B cell (primary cell): ENCODE results near the gene AMELX. TPM values are rescaled to one million over a fixed set of nuclear protein-coding genes. Genes with fewer than 3 reads are reported as not detected.

Source experiments
- ATAC-seq: fragments of 200-7000 bp; cut with Tn5 transposase; one replicate; pipeline ENCODE4 v1.10.0; 2021; ENCODE audit warnings: low read depth, mild to moderate bottlenecking, moderate number of reproducible peaks, moderate library complexity
- CTCF ChIA-PET: fragments of 350-600 bp; sonication (Branson Sonifier 250); formaldehyde crosslinking; loops from one replicate; lab custom pipeline; 2021; ENCODE audit warnings: antibody characterized with exemption, inconsistent platforms; lab: Charles Lee
- POLR2A ChIA-PET: fragments of 350-600 bp; sonication (Branson Sonifier 250); formaldehyde crosslinking; loops from one replicate; lab custom pipeline; 2021; ENCODE audit warnings: antibody characterized with exemption; lab: Charles Lee
- DNase-seq: peaks from one replicate; pipeline ENCODE4 v3.0.0; 2013
- H2AFZ ChIP-seq: 2 replicates; pipeline ENCODE4 v1.6.1; 2012; ENCODE audit warnings: mild to moderate bottlenecking, low read depth, low read length; ENCODE audit not compliant: insufficient read depth, poor library complexity, severe bottlenecking
- H3K27ac ChIP-seq, 2 donors: 1 replicate in 1 of 2; 2 replicates in 1 of 2; pipeline ENCODE4 v1.5.1; 2012 to 2013; ENCODE audit warnings: low read length in 2 of 2, mild to moderate bottlenecking in 2 of 2, moderate library complexity in 1 of 2
- H3K27me3 ChIP-seq, 4 experiments: fragments of 200-600 bp in 1 of 4; sonication (generic) in 1 of 4; replicated peaks in 1 of 4; 1 replicate in 2 of 4; 2 replicates in 2 of 4; pipeline versions ENCODE4 v1.6.1 to v1.7.0; 2013 to 2016; ENCODE audit warnings: low read length in 3 of 4, mild to moderate bottlenecking in 2 of 4, mixed read lengths in 1 of 4, moderate library complexity in 1 of 4; ENCODE audit not compliant: insufficient read depth in 4 of 4, control insufficient read depth in 3 of 4; ENCODE audit errors: control extremely low read depth in 1 of 4
- H3K36me3 ChIP-seq, 2 experiments: replicated peaks in 1 of 2; 1 replicate in 1 of 2; 2 replicates in 1 of 2; pipeline versions ENCODE4 v1.6.1 to v1.7.1; 2013; ENCODE audit warnings: low read length in 1 of 2; ENCODE audit not compliant: insufficient read depth in 2 of 2, control insufficient read depth in 1 of 2; ENCODE audit errors: control extremely low read depth in 1 of 2, extremely low read depth in 1 of 2
- H3K4me1 ChIP-seq, 2 donors: fragments of 200-600 bp in 1 of 2; sonication (generic) in 1 of 2; 1 replicate in 1 of 2; 2 replicates in 1 of 2; pipeline versions ENCODE4 v1.5.1 to v1.6.1; 2013 to 2017; ENCODE audit warnings: low read length in 2 of 2; ENCODE audit not compliant: control insufficient read depth in 2 of 2, insufficient read depth in 2 of 2
- H3K4me2 ChIP-seq: replicated peaks from 2 replicates; pipeline ENCODE3; 2012; ENCODE audit warnings: mild to moderate bottlenecking, low read depth, low read length; ENCODE audit not compliant: poor library complexity, severe bottlenecking
- H3K4me3 ChIP-seq, 5 experiments: fragments of 200-600 bp in 1 of 5; sonication (generic) in 1 of 5; 1 replicate in 3 of 5; 2 replicates in 2 of 5; pipeline versions ENCODE4 v1.5.1 to v1.7.0; 2011 to 2016; ENCODE audit warnings: low read length in 4 of 5, mild to moderate bottlenecking in 4 of 5, low read depth in 2 of 5, control low read depth in 1 of 5, moderate library complexity in 1 of 5; ENCODE audit not compliant: insufficient read depth in 1 of 5; ENCODE audit errors: control extremely low read depth in 1 of 5, extremely low read depth in 1 of 5
- H3K79me2 ChIP-seq: fragments of 200-600 bp; sonication (generic); one replicate; pipeline ENCODE4 v1.6.0; 2016; ENCODE audit warnings: low read length; ENCODE audit not compliant: control insufficient read depth, insufficient read depth
- H3K9ac ChIP-seq: fragments of 200-600 bp; sonication (generic); 2 replicates; pipeline ENCODE4 v1.6.1; 2017; ENCODE audit warnings: mild to moderate bottlenecking, low read length, moderate library complexity
- H3K9me3 ChIP-seq, 3 donors: one replicate each; pipeline versions ENCODE4 v1.6.1 to v1.7.1; 2013; ENCODE audit warnings: low read length in 2 of 3; ENCODE audit not compliant: control insufficient read depth in 2 of 3, insufficient read depth in 1 of 3; ENCODE audit errors: control extremely low read depth in 1 of 3
- H4K20me1 ChIP-seq: 2 replicates; pipeline ENCODE4 v1.6.0; 2012; ENCODE audit warnings: mild to moderate bottlenecking, low read length; ENCODE audit not compliant: insufficient read depth, control insufficient read depth, poor library complexity, severe bottlenecking
- H3K27ac Mint-ChIP-seq: one replicate; pipeline ENCODE4 v1.8.0; 2021; ENCODE audit warnings: mixed read lengths
- H3K27me3 Mint-ChIP-seq: one replicate; pipeline ENCODE4 v1.8.0; 2021; ENCODE audit warnings: mixed read lengths
- H3K4me1 Mint-ChIP-seq: one replicate; pipeline ENCODE4 v1.8.0; 2021; ENCODE audit warnings: mixed read lengths
- H3K4me3 Mint-ChIP-seq: one replicate; pipeline ENCODE4 v1.8.0; 2021; ENCODE audit warnings: mixed read lengths
- H3K9me3 Mint-ChIP-seq: one replicate; pipeline ENCODE4 v1.8.0; 2022; ENCODE audit warnings: mixed read lengths; ENCODE audit not compliant: insufficient read depth
- CTCF ChIP-seq: fragments of 200-600 bp; IDR thresholded peaks from one replicate; pipeline ENCODE4 v1.8.0; 2022; ENCODE audit warnings: antibody characterized with exemption, mild to moderate bottlenecking
- EZH2 ChIP-seq: IDR thresholded peaks from 2 replicates; pipeline ENCODE4 v1.6.1; 2012; ENCODE audit warnings: borderline replicate concordance, low read depth, mild to moderate bottlenecking, moderate library complexity, low read length; ENCODE audit not compliant: insufficient read depth, poor library complexity, severe bottlenecking
- WGBS: methylation state at CpG from one replicate; pipeline ENCODE4 v1.1.5; 2013; ENCODE audit warnings: missing lambda C conversion rate; ENCODE audit not compliant: insufficient coverage; 5-methylcytosine and 5-hydroxymethylcytosine counted together
- intact Hi-C: fragments of 100-400 bp; cut with micrococcal nuclease; formaldehyde crosslinking; loops from one replicate; pipeline ENCODE4 v1.10.0; 2022
- polyA plus RNA-seq: library from polyadenylated mRNA; depleted of rRNA; stranded (reverse); fragments of >200 nt; gene quantifications from 2 replicates; pipeline ENCODE4 v1.2.3, GENCODE V29; 2012
- small RNA-seq: library from RNA; depleted of rRNA; stranded (forward); fragments of <200 nt; gene quantifications from one replicate; pipeline ENCODE3, GENCODE V24; 2012; ENCODE audit warnings: low replicate concordance, low read depth; ENCODE audit not compliant: insufficient read length
- total RNA-seq, 2 donors: library from RNA; stranded (reverse); fragments of 120-200 nt in 1 of 2; gene quantifications; 1 replicate in 1 of 2; 2 replicates in 1 of 2; pipeline versions ENCODE4 v1.2.3 to v1.2.4, GENCODE V29; 2013 to 2022

AMELX gene
- total and polyA plus RNA-seq, 2 donors (not counting 1 experiment from before 2014, with no cell fraction given): not detected

- no peak overlapping the region for H3K4me2 ChIP-seq
- no peaks in the 10 kb centered on the region for H3K79me2 ChIP-seq
- H3K4me1 ChIP-seq: peaks cover 25 to 27% of the 10 kb centered on the region in 2 donors
- POLR2A ChIA-PET: no interaction called here
- H3K27me3 ChIP-seq: no peaks in the 10 kb centered on the region
- H3K9me3 ChIP-seq: peaks cover 0 to 6% (median 0%) of the 10 kb centered on the region in 3 donors
- no peak overlapping the region for H3K4me3 ChIP-seq
- TF ChIP-seq EZH2: no peak
- no peak for TF ChIP-seq CTCF
- Mint-ChIP-seq H3K4me3 (no peak overlapping the region), H3K27ac (no peak overlapping the region), H3K27me3 (no peaks in the 10 kb centered on the region), H3K4me1 (peaks cover 36% of the 10 kb centered on the region), H3K9me3 (no peaks in the 10 kb centered on the region)
- intact Hi-C loops: loop anchor here (1.0 kb wide), 1 partner anchor 7 kb away; no protein-coding TSS in a partner anchor
- CTCF ChIA-PET: interaction anchor here (1.2 kb wide), 1 partner anchor 13 kb away, joined by 3 read pairs; no protein-coding TSS in a partner anchor
- no peak for ATAC-seq
- H3K27ac ChIP-seq: no peak overlapping the region
- no peaks in the 10 kb centered on the region for H3K36me3 ChIP-seq
- no peak overlapping the region for H3K9ac ChIP-seq
- WGBS: no CpG with 5 or more reads among the region's 2 CpGs
- no peak for DNase-seq
- H2AFZ ChIP-seq: no peak overlapping the region
- H4K20me1 ChIP-seq: no peaks in the 10 kb centered on the region
These were observed 56.6 kb downstream of the AMELX start for GRCh38 chrX:11349661-11350337.

Small RNAs within 50 kb of the gene (small RNA-seq; reads per million reads assigned to genes)
- not detected for gene MIR548AX

Other genes with a start within 250 kb of the AMELX start
- 16.7 and 19.1 TPM in 2 replicates for gene HCCS, start 182.1 kb upstream of the AMELX start, total RNA-seq
- 5.8 and 11.8 TPM in 2 replicates for gene HCCS, start 182.1 kb upstream of the AMELX start, polyA plus RNA-seq